ENCODE measurements around the gene PRKCZ.

DNA sequence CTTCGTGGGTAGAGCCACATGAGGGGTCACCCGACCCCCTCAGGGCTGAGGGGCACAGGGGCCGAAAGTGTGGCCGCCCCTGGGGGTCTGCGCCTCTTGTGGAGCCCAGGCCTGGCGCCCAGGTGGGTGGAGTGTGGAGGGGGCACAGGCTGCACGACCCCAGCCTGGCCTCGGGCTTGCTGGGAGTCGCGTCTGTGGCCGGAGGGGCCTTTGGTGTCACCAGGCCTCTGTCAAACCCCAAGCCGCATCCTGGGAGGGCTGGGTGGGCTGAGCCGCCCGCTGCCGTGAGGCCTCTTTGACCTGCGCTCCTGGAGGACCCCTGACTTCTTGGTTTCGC is 83.6 kb downstream of the PRKCZ start:
- TF ChIP-seq ZNF274 (IDR thresholded peaks at IDR 0.05; ENCODE audit: low read depth, low read length) (no peak), YY1 (IDR thresholded peaks at IDR 0.05; ENCODE audit: insufficient read depth, insufficient read length) (no peak), SUZ12 (IDR thresholded peaks at IDR 0.05; ENCODE audit: extremely low read depth, insufficient read depth, insufficient read length) (no peak)

Data from NT2/D1 (cell line).